Measurements from ENCODE around the gene COL13A1.

The COL13A1 gene

DNA sequence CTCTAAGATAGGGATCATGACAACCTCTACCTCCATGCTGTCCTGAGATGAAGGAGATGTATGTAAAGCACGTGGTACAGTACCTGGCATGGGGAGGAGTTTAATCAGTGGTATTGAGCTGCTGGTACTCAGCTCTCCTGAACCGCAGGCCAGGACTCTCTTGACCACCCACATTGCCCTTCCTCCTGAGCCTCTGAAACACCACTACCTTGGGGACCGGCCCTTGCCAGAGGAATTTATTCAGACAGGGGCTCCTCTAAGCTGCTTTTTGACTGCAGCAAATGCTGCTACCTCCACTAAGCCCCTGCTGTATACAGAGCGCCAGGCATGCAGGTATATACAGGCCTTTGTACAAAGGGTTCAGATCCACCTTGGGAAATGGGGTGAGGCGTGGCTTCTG lies 36.7 kb downstream of the COL13A1 start:
- Histone ChIP-seq H3K4me3 (ENCODE audit: insufficient read length, low read depth) (no peak overlapping the region), H3K9ac (ENCODE audit: insufficient read length, low read depth) (no peak overlapping the region), H3K4me1 (ENCODE audit: insufficient read depth, insufficient read length) (peaks cover 28% of the 10 kb centered on the region), H3K36me3 (ENCODE audit: insufficient read depth, insufficient read length, low read length) (no peaks in the 10 kb centered on the region), H3K9me3 (ENCODE audit: insufficient read depth, low read length) (no peaks in the 10 kb centered on the region), H3K27me3 (ENCODE audit: insufficient read depth, insufficient read length) (no peaks in the 10 kb centered on the region)
- DNase-seq (ENCODE audit: low read depth, low spot score), result no peak
- TF ChIP-seq YY1 (IDR thresholded peaks at IDR 0.05; ENCODE audit: insufficient read depth, insufficient read length), result no peak
- no peak for TF ChIP-seq ZNF274 (IDR thresholded peaks at IDR 0.05; ENCODE audit: low read depth, low read length)
- no peak for TF ChIP-seq SUZ12 (IDR thresholded peaks at IDR 0.05; ENCODE audit: extremely low read depth, insufficient read depth, insufficient read length)

DNA sequence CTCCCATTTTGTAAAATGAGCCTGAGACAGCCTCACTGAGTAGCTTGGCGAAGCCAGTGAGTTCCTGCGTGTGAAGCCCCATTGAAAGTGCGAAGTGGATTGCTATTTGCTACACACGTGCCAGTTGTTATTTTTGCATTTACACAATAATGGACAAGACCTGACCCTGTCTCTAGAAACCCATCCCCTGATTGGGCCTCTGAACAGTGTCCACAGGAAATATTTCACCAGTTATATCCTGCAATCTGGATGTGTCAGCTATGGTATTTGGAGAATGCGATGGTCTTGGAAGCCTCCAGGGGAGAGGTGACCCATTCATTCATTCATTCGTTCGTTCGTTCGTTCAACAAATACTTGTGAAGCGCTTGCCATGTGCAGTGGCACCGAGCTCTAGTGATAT lies 37.1 kb downstream of the COL13A1 start:
- Histone ChIP-seq H3K9me3 (ENCODE audit: insufficient read depth, low read length) (no peaks in the 10 kb centered on the region), H3K9ac (ENCODE audit: insufficient read length, low read depth) (no peak overlapping the region), H3K36me3 (ENCODE audit: insufficient read depth, insufficient read length, low read length) (no peaks in the 10 kb centered on the region), H3K4me3 (ENCODE audit: insufficient read length, low read depth) (no peak overlapping the region), H3K27me3 (ENCODE audit: insufficient read depth, insufficient read length) (no peaks in the 10 kb centered on the region), H3K4me1 (ENCODE audit: insufficient read depth, insufficient read length) (peaks cover 28% of the 10 kb centered on the region)
- TF ChIP-seq YY1 (IDR thresholded peaks at IDR 0.05; ENCODE audit: insufficient read depth, insufficient read length) (no peak), SUZ12 (IDR thresholded peaks at IDR 0.05; ENCODE audit: extremely low read depth, insufficient read depth, insufficient read length) (no peak), ZNF274 (IDR thresholded peaks at IDR 0.05; ENCODE audit: low read depth, low read length) (no peak)
- no peak for DNase-seq (ENCODE audit: low read depth, low spot score)

DNA sequence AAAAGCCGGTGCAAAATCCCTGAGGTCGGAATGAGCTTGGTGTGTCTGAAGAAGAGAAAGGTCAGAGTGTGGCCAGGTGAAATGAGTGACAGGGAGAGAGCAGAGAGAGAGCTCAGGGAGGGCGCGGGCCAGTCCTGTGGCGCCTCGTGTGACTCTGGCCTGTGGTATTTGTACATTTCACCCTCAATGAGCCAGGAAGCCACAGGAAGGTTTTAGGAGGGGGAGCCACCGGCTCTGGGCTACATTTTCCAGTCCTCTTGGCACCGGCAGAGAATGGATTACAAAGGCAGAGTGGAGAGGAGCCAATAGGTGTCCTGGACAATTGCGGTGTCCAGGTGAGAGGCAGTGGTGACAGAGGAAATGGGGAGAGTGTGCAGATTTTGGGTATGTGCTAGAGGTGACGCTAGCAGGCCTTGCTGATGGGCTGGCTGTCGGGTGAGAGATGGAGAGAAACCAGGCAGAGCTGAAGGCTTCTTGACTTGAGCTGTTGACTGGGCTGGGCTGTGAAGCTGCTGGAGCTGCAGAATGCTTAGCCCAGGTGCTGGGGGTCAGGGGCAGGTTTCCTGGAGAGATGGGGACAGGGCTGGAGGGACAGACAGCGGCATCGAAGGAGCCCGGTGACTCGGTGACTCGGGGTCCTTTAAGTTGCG lies 38.1 kb downstream of the COL13A1 start:
- Histone ChIP-seq H3K9me3 (ENCODE audit: insufficient read depth, low read length) (no peaks in the 10 kb centered on the region), H3K4me1 (ENCODE audit: insufficient read depth, insufficient read length) (peaks cover 28% of the 10 kb centered on the region), H3K27me3 (ENCODE audit: insufficient read depth, insufficient read length) (no peaks in the 10 kb centered on the region), H3K4me3 (ENCODE audit: insufficient read length, low read depth) (no peak overlapping the region), H3K36me3 (ENCODE audit: insufficient read depth, insufficient read length, low read length) (no peaks in the 10 kb centered on the region), H3K9ac (ENCODE audit: insufficient read length, low read depth) (no peak overlapping the region)
- no peak for TF ChIP-seq SUZ12 (IDR thresholded peaks at IDR 0.05; ENCODE audit: extremely low read depth, insufficient read depth, insufficient read length)
- TF ChIP-seq YY1 (IDR thresholded peaks at IDR 0.05; ENCODE audit: insufficient read depth, insufficient read length), result no peak
- TF ChIP-seq ZNF274 (IDR thresholded peaks at IDR 0.05; ENCODE audit: low read depth, low read length), result no peak
- no peak for DNase-seq (ENCODE audit: low read depth, low spot score)

DNA sequence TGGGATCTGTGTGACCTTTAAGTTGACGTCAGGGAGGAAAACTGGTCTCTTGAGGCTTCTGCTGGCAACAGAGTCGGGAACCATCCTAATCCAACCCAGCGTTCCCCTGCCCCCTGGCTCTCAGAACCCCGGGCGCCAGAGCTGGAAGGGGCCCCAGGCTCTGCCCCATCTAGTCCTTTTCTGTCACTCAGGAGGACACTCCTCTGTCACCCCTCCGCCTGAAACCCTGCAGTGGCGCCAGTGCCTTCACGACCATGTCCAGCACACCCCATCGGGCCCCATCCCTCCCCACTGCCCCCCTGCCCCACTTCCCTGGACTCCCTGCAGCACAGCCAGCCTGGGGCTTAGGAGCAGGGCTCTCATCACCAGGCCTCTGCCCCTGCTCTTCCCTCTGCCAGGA lies 39.1 kb downstream of the COL13A1 start:
- Histone ChIP-seq H3K4me3 (ENCODE audit: insufficient read length, low read depth) (no peak overlapping the region), H3K9me3 (ENCODE audit: insufficient read depth, low read length) (no peaks in the 10 kb centered on the region), H3K36me3 (ENCODE audit: insufficient read depth, insufficient read length, low read length) (no peaks in the 10 kb centered on the region), H3K27me3 (ENCODE audit: insufficient read depth, insufficient read length) (no peaks in the 10 kb centered on the region), H3K9ac (ENCODE audit: insufficient read length, low read depth) (no peak overlapping the region), H3K4me1 (ENCODE audit: insufficient read depth, insufficient read length) (peaks cover 28% of the 10 kb centered on the region)
- no peak for DNase-seq (ENCODE audit: low read depth, low spot score)
- TF ChIP-seq YY1 (IDR thresholded peaks at IDR 0.05; ENCODE audit: insufficient read depth, insufficient read length), result no peak
- no peak for TF ChIP-seq ZNF274 (IDR thresholded peaks at IDR 0.05; ENCODE audit: low read depth, low read length)
- no peak for TF ChIP-seq SUZ12 (IDR thresholded peaks at IDR 0.05; ENCODE audit: extremely low read depth, insufficient read depth, insufficient read length)

DNA sequence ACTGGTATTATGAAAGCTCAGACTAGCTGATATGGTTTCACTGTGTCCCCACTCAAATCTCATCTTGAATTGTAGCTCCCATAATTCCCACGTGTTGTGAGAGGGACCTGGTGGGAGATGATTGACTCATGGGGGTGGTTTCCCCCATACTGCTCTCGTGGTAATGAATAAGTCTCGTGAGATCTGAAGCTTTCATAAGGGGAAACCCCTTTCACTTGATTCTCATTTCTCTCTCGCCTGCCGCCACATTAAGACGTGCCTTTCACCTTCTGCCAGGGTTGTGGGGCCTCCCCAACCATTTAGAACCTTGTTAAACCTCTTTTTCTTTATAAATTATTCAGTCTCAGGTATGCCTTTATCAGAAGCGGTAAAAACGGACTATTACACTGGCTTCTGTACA lies 40.3 kb downstream of the COL13A1 start:
- peaks cover 21% of the 10 kb centered on the region for H3K4me1 ChIP-seq (ENCODE audit: insufficient read depth, insufficient read length)

DNA sequence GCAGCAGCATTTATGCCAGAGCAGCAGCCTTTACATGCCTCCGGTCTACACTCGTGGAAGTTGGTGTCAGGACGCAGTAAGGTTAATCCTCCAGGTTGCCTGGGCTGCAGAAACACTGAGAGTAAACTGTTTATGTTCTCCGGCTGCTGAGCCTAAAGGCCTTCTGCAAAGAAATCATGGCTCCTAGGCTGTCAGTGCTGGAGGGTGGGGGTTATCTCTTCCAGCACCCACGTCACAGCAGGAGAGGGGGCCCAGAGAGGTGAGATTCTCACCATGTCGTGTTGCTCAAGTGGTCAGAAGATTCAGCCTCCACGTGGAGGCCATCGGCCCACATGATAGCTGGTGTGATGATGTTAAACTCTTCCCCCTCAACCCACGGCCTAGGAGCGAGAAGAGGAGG lies 41.2 kb downstream of the COL13A1 start:
- H3K36me3 ChIP-seq (ENCODE audit: insufficient read depth, insufficient read length, low read length), result no peaks in the 10 kb centered on the region
- peaks cover 23% of the 10 kb centered on the region for H3K4me1 ChIP-seq (ENCODE audit: insufficient read depth, insufficient read length)
- H3K9me3 ChIP-seq (ENCODE audit: insufficient read depth, low read length), result no peaks in the 10 kb centered on the region
- H3K4me3 ChIP-seq (ENCODE audit: insufficient read length, low read depth), result no peak overlapping the region
- TF ChIP-seq SUZ12 (IDR thresholded peaks at IDR 0.05; ENCODE audit: extremely low read depth, insufficient read depth, insufficient read length), result no peak
- no peak for TF ChIP-seq ZNF274 (IDR thresholded peaks at IDR 0.05; ENCODE audit: low read depth, low read length)
- no peak for TF ChIP-seq YY1 (IDR thresholded peaks at IDR 0.05; ENCODE audit: insufficient read depth, insufficient read length)
- H3K27me3 ChIP-seq (ENCODE audit: insufficient read depth, insufficient read length), result no peaks in the 10 kb centered on the region
- no peak for DNase-seq (ENCODE audit: low read depth, low spot score)
- peak overlapping the region; percentile 7 for H3K9ac ChIP-seq (ENCODE audit: insufficient read length, low read depth)

More for the DNA sequence above, 40.3 kb downstream of the COL13A1 start:
- Histone ChIP-seq H3K9me3 (ENCODE audit: insufficient read depth, low read length) (no peaks in the 10 kb centered on the region), H3K9ac (ENCODE audit: insufficient read length, low read depth) (no peak overlapping the region), H3K4me3 (ENCODE audit: insufficient read length, low read depth) (no peak overlapping the region), H3K36me3 (ENCODE audit: insufficient read depth, insufficient read length, low read length) (no peaks in the 10 kb centered on the region), H3K27me3 (ENCODE audit: insufficient read depth, insufficient read length) (no peaks in the 10 kb centered on the region)
- no peak for DNase-seq (ENCODE audit: low read depth, low spot score)
- TF ChIP-seq ZNF274 (IDR thresholded peaks at IDR 0.05; ENCODE audit: low read depth, low read length) (no peak), SUZ12 (IDR thresholded peaks at IDR 0.05; ENCODE audit: extremely low read depth, insufficient read depth, insufficient read length) (no peak), YY1 (IDR thresholded peaks at IDR 0.05; ENCODE audit: insufficient read depth, insufficient read length) (no peak)

DNA sequence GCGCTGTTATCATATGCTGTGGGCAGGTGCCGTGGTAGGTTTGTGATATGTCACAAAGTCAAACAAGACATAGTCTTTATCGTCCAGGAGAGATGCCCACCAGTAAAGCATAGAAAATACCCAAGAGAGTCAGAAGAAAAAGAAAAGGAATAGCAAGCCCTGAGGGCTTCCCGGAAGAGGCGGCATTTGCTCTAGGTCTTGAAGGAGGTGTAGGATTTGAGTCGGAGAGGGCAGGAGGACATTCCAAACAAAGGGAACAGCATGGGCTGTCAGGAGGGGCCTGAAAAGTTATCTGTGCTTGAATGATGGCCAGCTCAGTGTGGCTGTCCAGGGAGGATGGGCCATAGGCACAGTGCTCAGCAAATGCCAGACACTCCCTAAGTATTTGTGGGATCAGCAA lies 42.2 kb downstream of the COL13A1 start:
- Histone ChIP-seq H3K9ac (ENCODE audit: insufficient read length, low read depth) (no peak overlapping the region), H3K9me3 (ENCODE audit: insufficient read depth, low read length) (no peaks in the 10 kb centered on the region), H3K4me1 (ENCODE audit: insufficient read depth, insufficient read length) (peaks cover 22% of the 10 kb centered on the region), H3K27me3 (ENCODE audit: insufficient read depth, insufficient read length) (no peaks in the 10 kb centered on the region), H3K36me3 (ENCODE audit: insufficient read depth, insufficient read length, low read length) (no peaks in the 10 kb centered on the region), H3K4me3 (ENCODE audit: insufficient read length, low read depth) (no peak overlapping the region)
- TF ChIP-seq ZNF274 (IDR thresholded peaks at IDR 0.05; ENCODE audit: low read depth, low read length) (no peak), YY1 (IDR thresholded peaks at IDR 0.05; ENCODE audit: insufficient read depth, insufficient read length) (no peak), SUZ12 (IDR thresholded peaks at IDR 0.05; ENCODE audit: extremely low read depth, insufficient read depth, insufficient read length) (no peak)
- DNase-seq (ENCODE audit: low read depth, low spot score), result no peak

All from NT2/D1 (cell line).